CD8-positive, alpha-beta memory T cell (primary cell): Measurements from ENCODE around the gene SMYD1. TPM values are rescaled to one million over a fixed set of nuclear protein-coding genes. Genes with fewer than 3 reads are reported as not detected.

Source experiments
- CTCF ChIA-PET: fragments of 350-600 bp; sonication (Branson Sonifier 250); formaldehyde crosslinking; loops from one replicate; lab custom pipeline; 2021; ENCODE audit warnings: antibody characterized with exemption; lab: Charles Lee
- POLR2A ChIA-PET: fragments of 350-600 bp; sonication (Branson Sonifier 250); formaldehyde crosslinking; loops from one replicate; lab custom pipeline; 2021; ENCODE audit warnings: antibody characterized with exemption; lab: Charles Lee
- DNase-seq, 5 donors: peaks; one replicate each; pipeline versions ENCODE4 v3.0.0 to v3.0.0-alpha.2; 2020 to 2022; ENCODE audit warnings: mixed read lengths in 1 of 5
- H3K27ac ChIP-seq: one replicate; pipeline ENCODE4 v1.7.0; 2013; ENCODE audit warnings: low read depth, mild to moderate bottlenecking, low read length, moderate library complexity
- H3K27me3 ChIP-seq: 2 replicates; pipeline ENCODE4 v1.7.0; 2013; ENCODE audit warnings: low read length, mild to moderate bottlenecking; ENCODE audit not compliant: insufficient read depth, poor library complexity, severe bottlenecking
- H3K36me3 ChIP-seq: 2 replicates; pipeline ENCODE4 v1.7.0; 2013; ENCODE audit warnings: mild to moderate bottlenecking, low read length, moderate library complexity; ENCODE audit not compliant: insufficient read depth
- H3K4me1 ChIP-seq: 2 replicates; pipeline ENCODE4 v1.7.0; 2013; ENCODE audit warnings: mild to moderate bottlenecking, low read length, moderate library complexity; ENCODE audit not compliant: insufficient read depth
- H3K4me3 ChIP-seq: 2 replicates; pipeline ENCODE4 v1.7.0; 2013; ENCODE audit warnings: mild to moderate bottlenecking, low read length
- H3K9me3 ChIP-seq: 2 replicates; pipeline ENCODE4 v1.7.0; 2013; ENCODE audit warnings: mild to moderate bottlenecking, low read length
- H3K27ac Mint-ChIP-seq, 8 donors: one replicate each; pipeline ENCODE4 v1.8.0; 2020 to 2021; ENCODE audit warnings: mixed read lengths in 8 of 8, mild to moderate bottlenecking in 6 of 8, inconsistent platforms in 3 of 8, moderate library complexity in 3 of 8
- H3K27me3 Mint-ChIP-seq, 2 donors: one replicate each; pipeline ENCODE4 v1.8.0; 2020 to 2021; ENCODE audit warnings: mixed read lengths in 2 of 2, mild to moderate bottlenecking in 1 of 2, moderate library complexity in 1 of 2
- H3K36me3 Mint-ChIP-seq, 3 donors: one replicate each; pipeline ENCODE4 v1.8.0; 2020 to 2021; ENCODE audit warnings: mixed read lengths in 3 of 3, inconsistent platforms in 1 of 3, mild to moderate bottlenecking in 1 of 3
- H3K4me1 Mint-ChIP-seq, 3 donors: one replicate each; pipeline ENCODE4 v1.8.0; 2020 to 2021; ENCODE audit warnings: mixed read lengths in 3 of 3, inconsistent platforms in 1 of 3, mild to moderate bottlenecking in 1 of 3
- H3K4me3 Mint-ChIP-seq, 7 donors: one replicate each; pipeline ENCODE4 v1.8.0; 2020 to 2021; ENCODE audit warnings: mixed read lengths in 7 of 7, mild to moderate bottlenecking in 6 of 7, moderate library complexity in 4 of 7, inconsistent platforms in 2 of 7
- H3K9me3 Mint-ChIP-seq, 5 donors: one replicate each; pipeline ENCODE4 v1.8.0; 2020 to 2022; ENCODE audit warnings: mixed read lengths in 5 of 5, mild to moderate bottlenecking in 3 of 5, moderate library complexity in 2 of 5, inconsistent platforms in 1 of 5
- polyA plus RNA-seq: library from polyadenylated mRNA; unstranded; fragments of 300-500 nt; fragmentation: Illumina TruSeq; gene quantifications from one replicate; pipeline ENCODE4 v1.2.3, GENCODE V29; 2021
- total RNA-seq, 2 experiments: library from RNA; stranded (reverse); gene quantifications; one replicate each; pipeline ENCODE4 v1.2.3, GENCODE V29; 2021

SMYD1 gene
- total and polyA plus RNA-seq, 3 experiments from 2014 or later: not detected

- no peak for DNase-seq
- H3K9me3 Mint-ChIP-seq: peaks cover 0 to 3% (median 0%) of the 10 kb centered on the region in 5 donors
- no peaks in the 10 kb centered on the region for H3K36me3 ChIP-seq
- H3K9me3 ChIP-seq: no peaks in the 10 kb centered on the region
- CTCF ChIA-PET: no interaction called here
- H3K27me3 ChIP-seq: no peaks in the 10 kb centered on the region
- H3K27me3 Mint-ChIP-seq: peaks cover 17 to 49% of the 10 kb centered on the region in 2 donors
- H3K36me3 Mint-ChIP-seq: peaks cover 0 to 2% (median 0%) of the 10 kb centered on the region in 3 donors
- H3K27ac ChIP-seq: no peak overlapping the region
- H3K4me3 ChIP-seq: no peak overlapping the region
- no peak overlapping the region for H3K4me3 Mint-ChIP-seq
- POLR2A ChIA-PET: no interaction called here
- no peaks in the 10 kb centered on the region for H3K4me1 Mint-ChIP-seq
- H3K4me1 ChIP-seq: no peaks in the 10 kb centered on the region
- no peak overlapping the region for H3K27ac Mint-ChIP-seq
Observed at GRCh38 chr2:88133875-88134274, 66.2 kb downstream of the SMYD1 start.

GRCh38 chr2:88136817-88137216 lies 69.2 kb downstream of the SMYD1 start:
- Histone ChIP-seq H3K27me3 (no peaks in the 10 kb centered on the region), H3K4me1 (no peaks in the 10 kb centered on the region), H3K36me3 (no peaks in the 10 kb centered on the region), H3K9me3 (no peaks in the 10 kb centered on the region), H3K27ac (no peak overlapping the region), H3K4me3 (no peak overlapping the region)
- H3K27me3 Mint-ChIP-seq: peaks cover 18 to 56% of the 10 kb centered on the region in 2 donors
- H3K27ac Mint-ChIP-seq: no peak overlapping the region
- H3K9me3 Mint-ChIP-seq: peaks cover 0 to 6% (median 4%) of the 10 kb centered on the region in 5 donors
- no peak for DNase-seq
- no peaks in the 10 kb centered on the region for H3K4me1 Mint-ChIP-seq
- H3K4me3 Mint-ChIP-seq: no peak overlapping the region
- H3K36me3 Mint-ChIP-seq: no peaks in the 10 kb centered on the region
- CTCF ChIA-PET: no interaction called here
- POLR2A ChIA-PET: no interaction called here

DNA sequence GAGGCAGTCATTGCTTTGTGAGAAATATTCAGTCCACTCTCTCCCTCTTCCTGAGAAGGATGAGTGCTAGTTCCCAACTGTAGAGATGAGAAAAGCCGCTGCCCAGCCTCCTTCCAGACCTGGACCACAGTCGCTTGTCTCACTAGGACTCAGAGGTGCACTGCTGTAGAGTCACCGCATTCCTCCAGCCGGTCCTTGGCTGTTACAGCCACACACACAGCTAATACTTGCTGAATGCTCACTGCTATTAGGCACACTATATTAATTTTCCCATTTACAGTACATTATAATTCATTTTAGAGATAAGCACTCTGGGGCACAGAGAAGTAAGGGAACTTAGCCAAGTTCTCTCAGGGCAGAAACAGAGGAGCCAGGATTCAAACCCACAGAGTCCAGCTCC lies 70.2 kb downstream of the SMYD1 start:
- Histone ChIP-seq H3K27me3 (no peaks in the 10 kb centered on the region), H3K4me1 (no peaks in the 10 kb centered on the region), H3K36me3 (no peaks in the 10 kb centered on the region), H3K9me3 (no peaks in the 10 kb centered on the region), H3K4me3 (no peak overlapping the region), H3K27ac (no peak overlapping the region)
- POLR2A ChIA-PET: no interaction called here
- DNase-seq: no peak
- Mint-ChIP-seq H3K27ac (no peak overlapping the region), H3K27me3 (peaks cover 14 to 54% of the 10 kb centered on the region in 2 donors), H3K36me3 (no peaks in the 10 kb centered on the region), H3K4me1 (no peaks in the 10 kb centered on the region), H3K9me3 (peaks cover under 1 to 8% (median 7%) of the 10 kb centered on the region in 5 donors), H3K4me3 (no peak overlapping the region)
- CTCF ChIA-PET: no interaction called here

DNA sequence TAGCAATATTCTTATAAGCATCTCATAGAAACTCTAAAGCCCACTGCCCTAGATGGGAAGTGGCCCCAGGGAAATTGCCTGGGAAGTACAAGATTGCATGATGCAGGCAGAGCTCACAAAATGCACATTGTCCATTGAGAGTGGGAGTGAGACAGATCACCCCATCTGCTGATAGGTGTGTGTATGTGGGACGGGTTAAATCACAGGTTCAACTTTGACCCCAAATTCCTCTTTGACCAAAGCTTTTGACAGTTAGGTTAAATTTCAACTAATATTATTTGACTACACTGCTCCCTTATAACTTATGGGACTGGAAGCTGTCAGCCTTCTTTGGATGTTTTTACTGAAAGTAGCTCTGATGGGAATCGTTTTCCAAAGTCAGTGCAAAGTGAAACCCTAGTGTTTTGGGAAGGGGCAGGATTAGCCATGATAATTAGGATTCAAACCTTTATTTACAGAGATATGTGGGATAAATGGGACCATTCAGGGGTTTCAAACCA lies 71.6 kb downstream of the SMYD1 start:
- no peak for DNase-seq
- H3K27me3 Mint-ChIP-seq: peaks cover 22 to 66% of the 10 kb centered on the region in 2 donors
- H3K27ac ChIP-seq: no peak overlapping the region
- H3K36me3 ChIP-seq: no peaks in the 10 kb centered on the region
- ChIA-PET CTCF (interaction anchor here (0.8 kb wide), 1 partner anchor 79 kb away, joined by 3 read pairs; no protein-coding TSS in a partner anchor), POLR2A (no interaction called here)
- no peak overlapping the region for H3K27ac Mint-ChIP-seq
- H3K27me3 ChIP-seq: no peaks in the 10 kb centered on the region
- no peaks in the 10 kb centered on the region for H3K4me1 ChIP-seq
- no peaks in the 10 kb centered on the region for H3K4me1 Mint-ChIP-seq
- H3K4me3 Mint-ChIP-seq: no peak overlapping the region
- peaks cover 2 to 9% (median 8%) of the 10 kb centered on the region in 5 donors for H3K9me3 Mint-ChIP-seq
- H3K4me3 ChIP-seq: no peak overlapping the region
- H3K36me3 Mint-ChIP-seq: no peaks in the 10 kb centered on the region
- H3K9me3 ChIP-seq: no peaks in the 10 kb centered on the region

GRCh38 chr2:88139804-88140203 lies 72.2 kb downstream of the SMYD1 start:
- POLR2A ChIA-PET: no interaction called here

GRCh38 chr2:88141952-88142351 lies 74.3 kb downstream of the SMYD1 start:
- Mint-ChIP-seq H3K4me3 (peak overlapping the region in 1 of 7 donors; percentile 44), H3K36me3 (no peaks in the 10 kb centered on the region), H3K27me3 (peaks cover 28 to 73% of the 10 kb centered on the region in 2 donors), H3K4me1 (no peaks in the 10 kb centered on the region), H3K9me3 (peaks cover 2 to 8% (median 8%) of the 10 kb centered on the region in 5 donors), H3K27ac (no peak overlapping the region)
- Histone ChIP-seq H3K4me3 (no peak overlapping the region), H3K27ac (no peak overlapping the region), H3K27me3 (peaks cover 4% of the 10 kb centered on the region), H3K36me3 (no peaks in the 10 kb centered on the region), H3K4me1 (no peaks in the 10 kb centered on the region), H3K9me3 (no peaks in the 10 kb centered on the region)
- ChIA-PET CTCF (interaction anchor here (1.2 kb wide), 1 partner anchor 18 kb away, joined by 4 read pairs; no protein-coding TSS in a partner anchor), POLR2A (no interaction called here)
- no peak for DNase-seq

More at GRCh38 chr2:88139804-88140203, 72.2 kb downstream of the SMYD1 start:
- H3K36me3 ChIP-seq: no peaks in the 10 kb centered on the region
- no peaks in the 10 kb centered on the region for H3K36me3 Mint-ChIP-seq
- CTCF ChIA-PET: interaction anchor here (0.8 kb wide), 1 partner anchor 80 kb away, joined by 3 read pairs; no protein-coding TSS in a partner anchor
- peaks cover 2 to 9% (median 8%) of the 10 kb centered on the region in 5 donors for H3K9me3 Mint-ChIP-seq
- H3K27me3 ChIP-seq: no peaks in the 10 kb centered on the region
- H3K4me1 ChIP-seq: no peaks in the 10 kb centered on the region
- H3K4me3 ChIP-seq: no peak overlapping the region
- no peaks in the 10 kb centered on the region for H3K9me3 ChIP-seq
- H3K4me3 Mint-ChIP-seq: no peak overlapping the region
- peaks cover 24 to 70% of the 10 kb centered on the region in 2 donors for H3K27me3 Mint-ChIP-seq
- DNase-seq: no peak
- no peak overlapping the region for H3K27ac Mint-ChIP-seq
- H3K27ac ChIP-seq: no peak overlapping the region
- H3K4me1 Mint-ChIP-seq: no peaks in the 10 kb centered on the region

DNA sequence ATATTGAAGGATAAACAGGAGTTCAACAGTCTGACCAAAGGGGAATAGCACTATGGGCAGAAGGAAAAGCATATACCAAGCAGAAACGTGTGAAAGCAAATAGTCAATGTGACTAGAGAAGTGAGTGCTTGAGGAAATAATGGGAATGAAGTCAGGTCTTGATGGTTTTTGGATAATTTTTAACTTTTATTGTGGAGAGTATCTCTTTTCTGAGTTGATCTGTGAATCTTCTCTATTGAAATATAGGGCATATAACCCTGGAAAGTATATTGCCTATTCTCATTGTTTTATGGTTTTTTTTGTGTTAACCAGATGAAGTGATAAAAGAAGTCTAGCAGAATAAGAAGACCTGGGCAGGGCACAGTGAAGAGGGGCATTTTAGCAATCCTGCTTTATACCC lies 76.6 kb downstream of the SMYD1 start:
- ChIA-PET CTCF (no interaction called here), POLR2A (no interaction called here)
- Mint-ChIP-seq H3K27me3 (peaks cover 24 to 62% of the 10 kb centered on the region in 2 donors), H3K4me1 (no peaks in the 10 kb centered on the region), H3K4me3 (no peak overlapping the region), H3K9me3 (peaks cover 14 to 23% (median 21%) of the 10 kb centered on the region in 5 donors), H3K27ac (no peak overlapping the region), H3K36me3 (peaks cover 0 to 5% (median 0%) of the 10 kb centered on the region in 3 donors)
- Histone ChIP-seq H3K9me3 (peaks cover 5% of the 10 kb centered on the region), H3K4me3 (no peak overlapping the region), H3K27ac (no peak overlapping the region), H3K36me3 (no peaks in the 10 kb centered on the region), H3K27me3 (peaks cover 4% of the 10 kb centered on the region), H3K4me1 (no peaks in the 10 kb centered on the region)
- DNase-seq: no peak

- Mint-ChIP-seq H3K4me3 (no peak overlapping the region), H3K9me3 (peaks cover 17 to 25% (median 23%) of the 10 kb centered on the region in 5 donors), H3K4me1 (no peaks in the 10 kb centered on the region), H3K27ac (no peak overlapping the region), H3K27me3 (peaks cover 24 to 59% of the 10 kb centered on the region in 2 donors), H3K36me3 (peaks cover 0 to 7% (median 0%) of the 10 kb centered on the region in 3 donors)
- Histone ChIP-seq H3K9me3 (peaks cover 7% of the 10 kb centered on the region), H3K4me1 (no peaks in the 10 kb centered on the region), H3K27me3 (peaks cover 4% of the 10 kb centered on the region), H3K36me3 (no peaks in the 10 kb centered on the region), H3K27ac (no peak overlapping the region), H3K4me3 (no peak overlapping the region)
- ChIA-PET CTCF (no interaction called here), POLR2A (no interaction called here)
- DNase-seq: no peak
Observed at GRCh38 chr2:88144914-88145497, 77.4 kb downstream of the SMYD1 start.
